Erythroblast (primary cell): Measurements from ENCODE around the gene KIRREL3.

Source experiments
- GATA1 ChIP-seq: IDR thresholded peaks from 2 replicates; pipeline ENCODE4 v1.6.1; 2011; ENCODE audit warnings: low read depth, mild to moderate bottlenecking, control low read depth, low read length, moderate library complexity
- POLR2A ChIP-seq: IDR thresholded peaks from 2 replicates; pipeline ENCODE4 v1.6.1; 2011; ENCODE audit warnings: mild to moderate bottlenecking, low read length

DNA sequence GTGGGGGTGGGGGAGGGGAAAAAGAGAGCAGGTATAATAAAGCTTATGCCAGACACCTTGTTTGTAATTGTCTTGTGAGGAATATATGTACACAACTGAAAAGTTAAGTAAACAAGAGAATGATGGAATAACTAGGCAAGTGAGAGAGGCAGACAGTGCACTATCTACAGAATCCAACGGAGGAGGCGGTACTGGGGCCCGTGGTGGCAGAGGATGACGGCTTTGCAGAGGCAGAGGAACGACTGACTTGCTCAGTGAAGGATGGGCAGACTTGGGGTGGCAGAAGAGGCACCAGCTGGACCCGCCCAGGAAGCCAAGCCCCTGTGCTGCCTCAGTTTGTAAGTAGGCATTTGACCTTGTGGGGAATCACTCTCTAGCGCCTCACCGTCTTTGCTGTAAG is 347.5 kb downstream of the KIRREL3 start:
- TF ChIP-seq POLR2A = no peak
- no peak for TF ChIP-seq GATA1
